ENCODE data around the gene JARID2. TPM values are rescaled to one million over a fixed set of nuclear protein-coding genes. Genes with fewer than 3 reads are reported as not detected.

The JARID2 gene
- polyA plus RNA-seq, 1 experiment: 6.1 TPM

GRCh38 chr6:15242937-15243614 lies 2.8 kb upstream of the JARID2 start:
- Histone ChIP-seq H3K27me3 (ENCODE audit: control insufficient read depth, insufficient read depth, low read length) (no peaks in the 10 kb centered on the region), H3K4me3 (ENCODE audit: low read depth, low read length) (no peak overlapping the region), H3K36me3 (ENCODE audit: control insufficient read depth, insufficient read depth, low read length) (no peaks in the 10 kb centered on the region)
- no peak for DNase-seq (ENCODE audit: low read depth)
- POLR2A ChIA-PET: interaction anchor here (0.6 kb wide), 2 partner anchors 292 to 1175 kb away, joined by 3 read pairs; no protein-coding TSS in a partner anchor
- CTCF ChIA-PET: interaction anchor here (1.0 kb wide), 1 partner anchor 10 kb away, joined by 3 read pairs; no protein-coding TSS in a partner anchor
- no peak for TF ChIP-seq CTCF (IDR thresholded peaks at IDR 0.05; ENCODE audit: insufficient read depth, low read depth, low read length)

- Histone ChIP-seq H3K27me3 (ENCODE audit: control insufficient read depth, insufficient read depth, low read length) (no peaks in the 10 kb centered on the region), H3K36me3 (ENCODE audit: control insufficient read depth, insufficient read depth, low read length) (no peaks in the 10 kb centered on the region), H3K4me3 (ENCODE audit: low read depth, low read length) (peak overlapping the region; percentile 92)
- CTCF ChIA-PET: interaction anchor here (1.0 kb wide), 1 partner anchor 11 kb away, joined by 3 read pairs; no protein-coding TSS in a partner anchor
- DNase-seq (ENCODE audit: low read depth): no peak
- POLR2A ChIA-PET: no interaction called here
- TF ChIP-seq CTCF (IDR thresholded peaks at IDR 0.05; ENCODE audit: insufficient read depth, low read depth, low read length): no peak
Measured at GRCh38 chr6:15243910-15244619, 1.8 kb upstream of the JARID2 start.

- peak overlapping the region; percentile 92 for H3K4me3 ChIP-seq (ENCODE audit: low read depth, low read length)
- no peak for DNase-seq (ENCODE audit: low read depth)
- POLR2A ChIA-PET: no interaction called here
- no peak for TF ChIP-seq CTCF (IDR thresholded peaks at IDR 0.05; ENCODE audit: insufficient read depth, low read depth, low read length)
- H3K36me3 ChIP-seq (ENCODE audit: control insufficient read depth, insufficient read depth, low read length): no peaks in the 10 kb centered on the region
- no peaks in the 10 kb centered on the region for H3K27me3 ChIP-seq (ENCODE audit: control insufficient read depth, insufficient read depth, low read length)
- CTCF ChIA-PET: no interaction called here
Measured at GRCh38 chr6:15244620-15245360, 1.1 kb upstream of the JARID2 start.

GRCh38 chr6:15246217-15246665 lies 372 bp downstream of the JARID2 start:
- peak overlapping the region; percentile 92 for H3K4me3 ChIP-seq (ENCODE audit: low read depth, low read length)
- TF ChIP-seq CTCF (IDR thresholded peaks at IDR 0.05; ENCODE audit: insufficient read depth, low read depth, low read length): no peak
- ChIA-PET POLR2A (no interaction called here), CTCF (no interaction called here)
- no peaks in the 10 kb centered on the region for H3K27me3 ChIP-seq (ENCODE audit: control insufficient read depth, insufficient read depth, low read length)
- H3K36me3 ChIP-seq (ENCODE audit: control insufficient read depth, insufficient read depth, low read length): no peaks in the 10 kb centered on the region
- no peak for DNase-seq (ENCODE audit: low read depth)
